GM21786 (cell line): ENCODE data around the gene NUP98.
"Not testable (repeated sequence)": the region's sequence is repeated elsewhere in the genome, so short reads cannot be mapped to it uniquely, and the experiment has no call there.

Experiments
- ATAC-seq: cut with Tn5 transposase; IDR thresholded peaks from one replicate; pipeline ENCODE4 v1.9.1; 2021; ENCODE audit not compliant: unreplicated experiment

Gene NUP98

GRCh38 chr11:3679077-3679476 lies 118.3 kb downstream of the NUP98 start:
- ATAC-seq = no peak

DNA sequence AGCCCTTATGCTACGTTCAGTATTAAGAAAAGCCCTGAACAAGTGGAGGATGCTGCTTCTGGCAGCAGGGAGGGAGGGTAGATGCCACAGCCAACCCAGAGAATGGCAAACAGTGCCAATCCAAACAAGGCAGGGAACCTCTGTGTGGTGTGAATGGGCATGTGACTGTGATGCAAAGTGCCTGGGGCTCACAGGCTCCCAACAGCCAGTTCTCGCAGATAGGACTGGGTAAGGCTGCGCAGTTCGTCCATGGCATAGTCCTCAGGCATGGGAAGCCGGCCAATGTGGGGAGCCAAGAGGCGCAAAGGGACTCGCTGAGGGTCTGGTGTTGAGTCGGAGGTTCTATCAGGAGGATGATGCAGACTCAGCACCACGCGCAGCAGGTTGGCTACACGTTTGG lies 121.4 kb downstream of the NUP98 start:
- ATAC-seq = no peak

- no peak for ATAC-seq
Measured at GRCh38 chr11:3674189-3674588, 123.2 kb downstream of the NUP98 start.

GRCh38 chr11:3671334-3672254 lies 125.8 kb downstream of the NUP98 start, which contains the start of gene CHRNA10:
Gene CHRNA10, minus strand, starts transcription at chr11:3671384. Its CDS starts 72 bp downstream, at chr11:3671312.
- no peak for ATAC-seq

DNA sequence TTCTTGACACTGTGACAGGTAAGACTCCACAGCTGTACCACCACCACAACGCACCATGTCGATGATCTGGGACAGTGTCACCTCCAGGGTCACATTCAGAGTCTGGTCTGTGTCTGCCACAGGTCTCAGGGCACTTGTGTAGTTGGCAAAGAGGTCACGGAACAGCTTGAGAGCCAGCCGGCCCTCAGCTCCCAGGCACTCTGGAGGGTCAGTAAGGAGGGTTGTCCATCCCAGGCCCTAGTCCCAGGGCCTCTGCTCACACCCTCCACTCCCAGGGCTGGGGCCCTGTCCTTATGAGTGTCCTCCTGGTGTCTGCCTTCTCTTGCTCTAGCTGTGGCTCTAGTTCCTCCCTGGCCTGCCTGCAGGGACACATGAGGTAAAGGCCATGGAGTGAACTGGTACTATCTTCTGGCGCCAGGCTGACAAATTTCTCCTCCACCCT lies 127.6 kb downstream of the NUP98 start:
- ATAC-seq = no peak

DNA sequence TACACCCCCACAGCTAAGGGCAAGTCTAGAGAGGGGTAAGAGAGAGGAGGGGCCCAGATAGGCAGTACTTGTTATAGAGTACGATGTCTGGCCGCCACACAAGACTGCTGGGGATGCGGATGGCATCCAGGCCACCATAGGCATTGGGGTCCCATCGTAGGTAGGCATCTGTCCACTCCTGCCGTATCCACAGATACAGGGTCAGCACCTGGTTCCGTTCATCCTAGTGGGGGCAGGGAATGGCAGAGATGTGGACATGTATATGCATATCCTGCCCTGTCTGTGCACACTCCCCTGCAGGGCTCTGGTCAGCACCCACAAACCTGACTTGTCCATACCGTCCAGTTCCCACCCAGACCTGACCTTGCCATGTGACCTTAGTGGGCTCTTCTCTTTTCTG lies 128.2 kb downstream of the NUP98 start:
- no peak for ATAC-seq

DNA sequence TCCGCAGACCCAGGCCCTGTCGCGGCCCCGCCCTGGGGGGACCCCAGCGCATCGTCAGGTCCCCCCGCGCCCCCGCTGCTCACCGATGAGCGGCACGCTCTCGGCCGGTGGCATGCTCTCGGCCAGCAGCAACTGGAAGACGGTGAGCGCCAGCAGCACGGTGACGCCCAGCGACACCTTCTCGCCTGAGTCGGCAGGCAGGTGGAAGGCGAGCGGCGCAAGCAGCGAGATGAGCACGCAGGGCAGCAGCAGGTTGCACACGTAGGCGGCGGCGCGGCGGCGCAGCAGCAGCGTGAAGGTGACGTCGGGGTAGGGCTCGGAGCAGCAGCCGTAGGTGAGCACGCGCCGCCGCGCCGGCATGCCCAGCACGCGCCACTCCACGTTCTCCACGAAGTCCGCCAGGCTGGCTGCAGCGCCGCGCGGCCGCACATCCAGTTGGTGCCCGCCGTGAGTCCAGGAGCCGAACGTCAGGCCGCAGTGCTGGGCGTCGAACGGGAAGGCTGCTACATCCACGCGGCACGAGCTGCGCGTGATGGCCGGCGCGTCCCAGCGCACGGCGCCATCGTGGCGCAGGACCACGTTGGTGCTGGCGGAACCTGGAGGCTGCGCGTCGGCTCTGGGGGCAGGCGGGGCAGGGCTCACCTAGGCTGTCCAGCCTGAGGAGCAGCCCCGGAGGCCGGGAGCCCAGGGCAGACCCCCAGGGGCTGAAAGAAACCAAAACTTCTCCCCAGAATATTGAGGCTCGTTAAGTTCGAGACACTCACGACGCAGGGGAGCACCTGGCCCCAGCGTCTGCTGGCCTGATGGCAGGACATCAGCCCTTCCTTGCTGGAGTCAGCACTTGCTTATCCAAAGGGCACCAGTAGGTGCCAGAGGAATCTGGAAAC lies 130.0 kb downstream of the NUP98 start:
- no peak for ATAC-seq

GRCh38 chr11:3666023-3666530 lies 131.3 kb downstream of the NUP98 start:
- ATAC-seq = no peak

- ATAC-seq = no peak
Measured at GRCh38 chr11:3665336-3666022, 131.9 kb downstream of the NUP98 start.

DNA sequence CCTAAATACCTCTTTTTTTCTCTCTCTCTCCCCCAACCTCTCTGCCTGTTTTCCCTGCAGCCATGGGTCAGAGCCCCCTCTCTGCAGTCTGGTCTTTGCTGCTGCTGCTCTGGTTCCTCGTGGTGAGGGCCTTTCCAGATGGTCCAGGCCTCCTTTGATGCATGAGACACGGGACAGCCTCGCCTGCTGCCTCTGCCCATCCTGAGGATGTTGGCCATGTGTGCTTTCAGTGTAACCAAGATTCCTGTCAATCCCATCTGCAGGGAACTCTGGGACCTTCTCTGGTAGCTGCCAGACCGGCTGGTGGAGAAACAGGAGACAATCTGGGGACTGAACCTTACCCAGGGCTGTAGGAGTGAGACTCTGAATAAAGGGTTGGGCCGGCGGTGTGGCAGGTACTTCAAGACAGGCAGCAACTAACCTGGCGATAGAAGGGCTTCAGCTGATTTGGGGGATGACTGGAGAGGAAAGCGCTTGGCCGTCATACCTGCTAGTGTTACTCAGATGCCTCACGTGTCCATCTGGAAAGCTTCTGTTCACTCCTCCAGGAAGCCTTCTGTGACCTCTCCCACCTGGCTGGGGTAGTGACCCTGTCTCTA lies 133.2 kb downstream of the NUP98 start:
- no peak for ATAC-seq

GRCh38 chr11:3662856-3663255 lies 134.5 kb downstream of the NUP98 start:
- no peak for ATAC-seq

DNA sequence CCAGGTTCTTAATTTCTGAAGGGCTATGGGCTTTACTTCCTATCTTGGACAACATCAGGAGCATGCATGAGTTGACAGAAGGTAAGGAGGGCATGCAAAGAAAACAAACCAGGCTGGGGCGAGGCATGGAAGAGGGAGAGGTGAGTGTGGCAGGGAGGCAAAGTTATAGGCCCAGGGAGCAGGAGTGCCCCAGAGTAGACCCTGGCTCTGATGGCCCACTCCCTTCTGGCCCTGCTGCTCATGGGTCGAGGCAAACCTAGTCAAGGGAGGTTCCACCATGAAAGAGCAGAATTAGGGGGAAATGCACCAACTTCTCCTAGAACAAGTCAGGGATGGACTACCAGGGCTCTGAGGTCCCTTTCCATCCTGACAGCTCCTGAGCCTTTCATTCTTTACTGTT lies 136.4 kb downstream of the NUP98 start:
- no peak for ATAC-seq

DNA sequence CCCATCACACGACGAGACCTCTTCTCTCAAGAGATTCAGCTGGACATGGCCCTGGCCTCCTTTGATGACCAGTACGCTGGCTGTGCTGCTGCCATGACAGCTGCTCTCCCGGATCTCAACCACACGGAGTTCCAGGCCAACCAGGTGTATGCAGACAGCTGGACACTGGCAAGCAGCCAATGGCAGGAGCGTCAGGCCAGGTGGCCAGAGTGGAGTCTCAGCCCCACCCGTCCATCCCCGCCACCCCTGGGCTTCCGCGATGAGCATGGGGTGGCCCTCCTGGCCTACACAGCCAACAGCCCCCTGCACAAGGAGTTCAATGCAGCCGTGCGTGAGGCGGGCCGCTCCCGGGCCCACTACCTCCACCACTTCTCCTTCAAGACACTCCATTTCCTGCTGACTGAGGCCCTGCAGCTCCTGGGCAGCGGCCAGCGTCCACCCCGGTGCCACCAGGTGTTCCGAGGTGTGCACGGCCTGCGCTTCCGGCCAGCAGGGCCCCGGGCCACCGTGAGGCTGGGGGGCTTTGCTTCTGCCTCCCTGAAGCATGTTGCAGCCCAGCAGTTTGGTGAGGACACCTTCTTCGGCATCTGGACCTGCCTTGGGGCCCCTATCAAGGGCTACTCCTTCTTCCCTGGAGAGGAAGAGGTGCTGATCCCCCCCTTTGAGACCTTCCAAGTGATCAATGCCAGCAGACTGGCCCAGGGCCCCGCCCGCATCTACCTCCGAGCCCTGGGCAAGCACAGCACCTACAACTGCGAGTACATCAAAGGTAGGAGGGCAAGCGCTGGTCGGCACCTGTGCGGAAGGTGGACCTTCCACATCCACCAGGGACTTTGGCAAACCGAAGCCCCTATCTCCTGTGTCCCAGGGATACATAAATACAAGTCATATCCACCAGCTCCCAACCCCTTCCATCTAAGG lies 137.5 kb downstream of the NUP98 start:
- ATAC-seq = no peak

- no peak for ATAC-seq
Measured at GRCh38 chr11:3658252-3658651, 139.1 kb downstream of the NUP98 start.

DNA sequence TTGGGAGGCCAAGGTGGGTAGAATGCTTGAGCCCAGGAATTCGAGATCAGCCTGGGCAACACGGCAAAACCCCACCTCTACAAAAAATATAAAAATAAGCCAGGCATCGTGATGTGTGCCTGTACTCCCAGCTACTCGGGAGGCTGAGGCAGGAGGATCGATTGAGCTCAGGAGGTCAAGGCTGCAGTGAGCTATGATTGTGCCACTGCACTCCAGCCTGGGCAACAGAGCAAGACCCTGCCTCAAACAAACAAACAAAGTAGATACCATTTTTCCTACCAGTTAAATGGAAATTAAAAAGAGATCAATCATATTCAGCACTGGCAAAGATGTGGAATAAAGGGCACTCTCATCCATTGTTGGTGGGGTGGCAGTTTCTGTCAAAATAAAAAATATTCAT lies 140.0 kb downstream of the NUP98 start:
- not testable (repeated sequence) for ATAC-seq

- ATAC-seq = no peak
Measured at GRCh38 chr11:3655547-3655946, 141.8 kb downstream of the NUP98 start.

DNA sequence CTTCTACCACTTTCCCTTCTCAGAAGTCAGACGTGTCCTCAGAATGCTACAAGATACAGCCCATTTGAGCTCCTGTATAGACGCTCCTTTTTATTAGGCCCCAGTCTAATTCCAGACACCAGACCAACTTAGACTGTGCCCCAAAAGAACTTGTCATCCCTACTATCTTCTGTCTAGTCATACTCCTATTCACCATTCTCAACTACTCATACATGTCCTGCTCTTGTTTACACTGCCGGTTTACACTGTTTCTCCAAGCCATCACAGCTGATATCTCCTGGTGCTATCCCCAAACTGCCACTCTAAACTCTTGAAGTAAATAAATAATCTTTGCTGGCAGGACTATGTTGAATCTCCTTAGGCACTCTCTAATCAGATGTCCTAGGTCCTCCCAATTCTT lies 144.8 kb downstream of the NUP98 start:
- ATAC-seq = not testable (repeated sequence)

- not testable (repeated sequence) for ATAC-seq
Measured at GRCh38 chr11:3649374-3649773, 148.0 kb downstream of the NUP98 start.

DNA sequence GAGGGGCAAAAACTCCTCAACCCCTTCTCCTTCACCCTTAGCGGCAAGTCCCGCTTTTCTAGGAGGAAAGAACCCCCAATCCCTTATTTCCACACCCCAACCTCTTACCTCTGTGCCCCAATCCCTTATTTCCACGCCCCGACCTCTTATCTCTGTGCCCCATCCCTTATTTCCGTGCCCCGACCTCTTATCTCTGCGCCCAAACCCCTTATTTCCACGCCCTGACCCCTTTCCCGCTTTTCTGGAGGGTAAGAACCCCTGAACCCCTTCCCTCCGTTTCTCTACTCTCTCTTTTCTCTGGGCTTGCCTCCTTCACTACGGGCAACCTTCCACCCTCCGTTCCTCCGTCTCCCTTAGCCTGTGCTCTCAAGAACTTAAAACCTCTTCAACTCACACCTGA lies 148.5 kb downstream of the NUP98 start:
- not testable (repeated sequence) for ATAC-seq
